GM10248 (cell line): ENCODE data around the gene HERC2.

ENCODE experiments used
- CTCF ChIA-PET: fragments of 300-600 bp; sonication (Branson Sonifier 250); formaldehyde crosslinking; extraction: SDS; loops from one replicate; lab custom pipeline; 2021; ENCODE audit warnings: antibody characterized with exemption; lab: Yijun Ruan, JAX
- POLR2A ChIA-PET: fragments of 350-650 bp; sonication (Branson Sonifier 250); formaldehyde crosslinking; extraction: SDS; loops from one replicate; lab custom pipeline; 2020; ENCODE audit warnings: antibody characterized with exemption; lab: Yijun Ruan, JAX
- DNase-seq: peaks from one replicate; pipeline ENCODE4 v3.0.0; 2012; ENCODE audit errors: extremely low spot score
- TF ChIP-seq, protein P1 (sequence below): IDR thresholded peaks from 2 replicates; pipeline ENCODE4 v1.5.1; 2012; ENCODE audit warnings: mild to moderate bottlenecking, low read depth; ENCODE audit errors: extremely low read depth, missing control alignments, control extremely low read depth

HERC2 gene

DNA sequence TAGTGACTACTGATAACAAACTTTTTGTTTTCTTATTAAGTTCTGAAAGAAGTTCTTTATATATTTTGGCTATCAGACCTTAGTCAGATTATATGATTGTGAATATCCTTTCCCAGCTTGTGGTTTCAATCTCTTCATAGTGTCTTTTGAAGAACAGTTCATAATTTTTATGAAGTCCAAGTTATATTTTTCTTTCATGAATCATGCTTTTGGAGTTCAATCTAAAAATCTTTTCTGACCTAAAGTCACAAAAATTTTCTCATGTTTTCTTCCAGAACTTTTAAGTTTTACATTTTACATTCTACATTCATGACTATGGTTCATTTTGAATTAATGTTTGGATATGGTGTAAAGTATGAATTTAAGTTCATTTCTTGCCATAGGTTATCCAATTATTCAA, 188.7 kb downstream of the HERC2 start:
- DNase-seq: no peak
- POLR2A ChIA-PET: no interaction called here

DNA sequence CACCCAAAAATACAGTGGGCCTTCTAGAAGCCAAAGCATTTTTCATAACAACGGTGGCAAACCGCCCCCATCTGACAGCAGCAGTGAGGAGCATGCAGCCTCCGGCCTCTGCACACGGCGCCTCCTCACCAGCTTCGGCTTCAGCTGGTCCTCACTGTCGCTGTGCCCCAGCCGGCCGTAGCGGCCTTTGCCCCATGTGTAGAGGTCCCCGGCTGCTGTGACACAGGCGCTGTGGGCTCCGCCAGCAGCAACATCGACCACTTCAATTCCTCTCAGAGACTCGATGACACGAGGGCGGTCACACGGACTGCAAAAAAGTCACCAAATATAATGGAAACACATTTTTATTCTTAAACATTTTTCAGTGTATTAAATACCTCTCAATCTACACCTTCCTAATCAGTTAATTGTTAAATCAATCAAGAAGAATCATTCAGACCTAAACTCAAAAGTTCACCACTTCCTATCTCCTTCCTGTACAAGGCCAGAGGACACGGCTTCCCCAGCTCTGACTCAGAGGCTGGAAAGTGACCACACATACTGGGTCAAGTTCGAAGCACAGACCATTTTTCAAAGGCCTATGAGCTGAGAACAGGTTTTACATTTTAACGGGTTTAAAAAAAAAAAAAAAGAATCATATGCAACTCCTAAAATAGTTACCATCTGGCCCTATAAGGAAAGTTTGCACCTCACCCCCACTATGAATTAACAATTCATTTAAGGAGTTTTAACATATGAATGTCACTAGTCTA, 189.3 kb downstream of the HERC2 start:
- no peak for DNase-seq
- CTCF ChIA-PET: no interaction called here
- TF ChIP-seq, protein P1, sequence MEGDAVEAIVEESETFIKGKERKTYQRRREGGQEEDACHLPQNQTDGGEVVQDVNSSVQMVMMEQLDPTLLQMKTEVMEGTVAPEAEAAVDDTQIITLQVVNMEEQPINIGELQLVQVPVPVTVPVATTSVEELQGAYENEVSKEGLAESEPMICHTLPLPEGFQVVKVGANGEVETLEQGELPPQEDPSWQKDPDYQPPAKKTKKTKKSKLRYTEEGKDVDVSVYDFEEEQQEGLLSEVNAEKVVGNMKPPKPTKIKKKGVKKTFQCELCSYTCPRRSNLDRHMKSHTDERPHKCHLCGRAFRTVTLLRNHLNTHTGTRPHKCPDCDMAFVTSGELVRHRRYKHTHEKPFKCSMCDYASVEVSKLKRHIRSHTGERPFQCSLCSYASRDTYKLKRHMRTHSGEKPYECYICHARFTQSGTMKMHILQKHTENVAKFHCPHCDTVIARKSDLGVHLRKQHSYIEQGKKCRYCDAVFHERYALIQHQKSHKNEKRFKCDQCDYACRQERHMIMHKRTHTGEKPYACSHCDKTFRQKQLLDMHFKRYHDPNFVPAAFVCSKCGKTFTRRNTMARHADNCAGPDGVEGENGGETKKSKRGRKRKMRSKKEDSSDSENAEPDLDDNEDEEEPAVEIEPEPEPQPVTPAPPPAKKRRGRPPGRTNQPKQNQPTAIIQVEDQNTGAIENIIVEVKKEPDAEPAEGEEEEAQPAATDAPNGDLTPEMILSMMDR: no peak
- POLR2A ChIA-PET: no interaction called here

More for the DNA sequence above, 188.7 kb downstream of the HERC2 start:
- CTCF ChIA-PET: interaction anchor here (1.8 kb wide), 1 partner anchor 8 kb away, joined by 8 read pairs; no protein-coding TSS in a partner anchor
- TF ChIP-seq, protein P1: no peak

GRCh38 chr15:28131946-28132345, 190.0 kb downstream of the HERC2 start:
- CTCF ChIA-PET: no interaction called here
- TF ChIP-seq, protein P1: no peak
- no peak for DNase-seq
- POLR2A ChIA-PET: no interaction called here

DNA sequence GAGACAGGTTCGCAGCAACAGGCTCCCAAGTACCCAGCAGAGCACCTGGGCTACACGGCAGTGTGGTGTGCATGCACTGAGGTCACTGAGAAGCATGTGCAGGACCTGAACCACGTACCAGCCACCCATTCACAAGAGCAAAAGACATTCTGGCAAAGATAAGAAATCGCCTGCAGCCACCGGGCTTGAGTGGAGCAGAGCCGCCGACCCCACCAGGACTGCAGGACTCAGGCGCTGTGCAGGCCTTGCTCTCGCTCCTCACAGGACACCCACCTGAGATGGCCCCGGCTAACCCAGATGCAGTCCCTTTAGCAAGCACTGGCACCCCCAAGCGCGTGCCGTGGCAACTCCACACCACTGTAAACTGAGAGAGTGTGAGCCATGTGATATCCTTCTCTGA, 190.6 kb downstream of the HERC2 start:
- TF ChIP-seq, protein P1: no peak
- ChIA-PET CTCF (no interaction called here), POLR2A (no interaction called here)
- DNase-seq: no peak

- CTCF ChIA-PET: no interaction called here
- TF ChIP-seq, protein P1: no peak
- POLR2A ChIA-PET: no interaction called here
- DNase-seq: no peak
Measured at GRCh38 chr15:28130651-28131050, 191.3 kb downstream of the HERC2 start.

GRCh38 chr15:28129231-28129848, 192.6 kb downstream of the HERC2 start:
- ChIA-PET CTCF (no interaction called here), POLR2A (no interaction called here)

More at GRCh38 chr15:28129231-28129848, 192.6 kb downstream of the HERC2 start:
- TF ChIP-seq, protein P1: no peak
- no peak for DNase-seq
